Measurements from ENCODE around the gene KCNJ2. TPM values are rescaled to one million over a fixed set of nuclear protein-coding genes. Genes with fewer than 3 reads are reported as not detected.

The KCNJ2 gene
- total RNA-seq, 1 experiment from 2014 or later, result not detected

GRCh38 chr17:70206361-70207010, 37.2 kb downstream of the KCNJ2 start:
- ChIA-PET POLR2A (ENCODE audit: low non-redundant PET) (no interaction called here), CTCF (no interaction called here)
- no TSS peak for BruUV-seq (replicated peaks)

GRCh38 chr17:70207184-70207583, 37.9 kb downstream of the KCNJ2 start:
- TF ChIP-seq CTCF (conservative IDR thresholded peaks at IDR 0.05; ENCODE audit: low read depth, low read length), result no peak
- BruUV-seq (replicated peaks), result no TSS peak
- Histone ChIP-seq H3K27me3 (replicated peaks; ENCODE audit: insufficient read depth, low read depth, low read length, poor library complexity) (peaks cover 17% of the 10 kb centered on the region), H3K27ac (ENCODE audit: low read depth, low read length, poor library complexity, severe bottlenecking) (no peak overlapping the region), H3K4me1 (ENCODE audit: insufficient read depth, low read length, poor library complexity, severe bottlenecking) (no peaks in the 10 kb centered on the region), H3K36me3 (ENCODE audit: insufficient read depth, low read length, poor library complexity, severe bottlenecking) (no peaks in the 10 kb centered on the region), H3K4me3 (ENCODE audit: low read depth, low read length, poor library complexity, severe bottlenecking) (no peak overlapping the region), H3K9me3 (ENCODE audit: low read depth, low read length, poor library complexity, severe bottlenecking) (no peaks in the 10 kb centered on the region)
- ChIA-PET CTCF (no interaction called here), POLR2A (ENCODE audit: low non-redundant PET) (no interaction called here)
- no peak for DNase-seq (ENCODE audit: low spot score)
- intact Hi-C loops (cut with micrococcal nuclease; ENCODE audit: unreplicated experiment), result no loop called here

More at GRCh38 chr17:70206361-70207010, 37.2 kb downstream of the KCNJ2 start:
- TF ChIP-seq EZH2 (IDR thresholded peaks at IDR 0.05; ENCODE audit: borderline replicate concordance, low read depth, low read length, poor library complexity, severe bottlenecking) (no peak), CTCF (conservative IDR thresholded peaks at IDR 0.05; ENCODE audit: low read depth, low read length) (no peak)
- H3K4me3 ChIP-seq (ENCODE audit: low read depth, low read length, poor library complexity, severe bottlenecking), result no peak overlapping the region
- H3K36me3 ChIP-seq (ENCODE audit: insufficient read depth, low read length, poor library complexity, severe bottlenecking), result no peaks in the 10 kb centered on the region
- H3K27me3 ChIP-seq (replicated peaks; ENCODE audit: insufficient read depth, low read depth, low read length, poor library complexity), result peaks cover 24% of the 10 kb centered on the region
- no peak overlapping the region for H3K27ac ChIP-seq (ENCODE audit: low read depth, low read length, poor library complexity, severe bottlenecking)
- intact Hi-C loops (cut with micrococcal nuclease; ENCODE audit: unreplicated experiment), result no loop called here
- no peaks in the 10 kb centered on the region for H3K9me3 ChIP-seq (ENCODE audit: low read depth, low read length, poor library complexity, severe bottlenecking)
- no peak for DNase-seq (ENCODE audit: low spot score)
- H3K4me1 ChIP-seq (ENCODE audit: insufficient read depth, low read length, poor library complexity, severe bottlenecking), result no peaks in the 10 kb centered on the region

- TF ChIP-seq CTCF (conservative IDR thresholded peaks at IDR 0.05; ENCODE audit: low read depth, low read length) (no peak), EZH2 (IDR thresholded peaks at IDR 0.05; ENCODE audit: borderline replicate concordance, low read depth, low read length, poor library complexity, severe bottlenecking) (no peak)
- ChIA-PET CTCF (no interaction called here), POLR2A (ENCODE audit: low non-redundant PET) (no interaction called here)
- Histone ChIP-seq H3K27ac (ENCODE audit: low read depth, low read length, poor library complexity, severe bottlenecking) (no peak overlapping the region), H3K4me1 (ENCODE audit: insufficient read depth, low read length, poor library complexity, severe bottlenecking) (no peaks in the 10 kb centered on the region), H3K9me3 (ENCODE audit: low read depth, low read length, poor library complexity, severe bottlenecking) (no peaks in the 10 kb centered on the region), H3K27me3 (replicated peaks; ENCODE audit: insufficient read depth, low read depth, low read length, poor library complexity) (peaks cover 10% of the 10 kb centered on the region), H3K36me3 (ENCODE audit: insufficient read depth, low read length, poor library complexity, severe bottlenecking) (no peaks in the 10 kb centered on the region), H3K4me3 (ENCODE audit: low read depth, low read length, poor library complexity, severe bottlenecking) (no peak overlapping the region)
- no peak for DNase-seq (ENCODE audit: low spot score)
- intact Hi-C loops (cut with micrococcal nuclease; ENCODE audit: unreplicated experiment), result no loop called here
- BruUV-seq (replicated peaks), result no TSS peak
Observed at GRCh38 chr17:70208080-70208794, 38.9 kb downstream of the KCNJ2 start.

All from A673 (cell line).